SK-N-SH treated with all-trans-retinoic acid at 6 μM for 48 hours (cell line): Measurements from ENCODE around the gene CRHR2.

Experiments
- ATAC-seq: fragments of 200-7000 bp; cut with Tn5 transposase; 3 replicates; pipeline ENCODE4 v1.9.1; 2020; ENCODE audit warnings: mild to moderate bottlenecking, moderate library complexity
- ARNTL ChIP-seq: fragments of 450-650 bp; formaldehyde crosslinking; IDR thresholded peaks from 2 replicates; pipeline ENCODE4 v1.5.0; 2020; ENCODE audit warnings: low read depth, mild to moderate bottlenecking, moderate library complexity, borderline replicate concordance
- BACH2 ChIP-seq: fragments of 250-450 bp; sonication (Bioruptor Pico); IDR thresholded peaks from 2 replicates; pipeline ENCODE4 v1.9.0; 2021; ENCODE audit warnings: mild to moderate bottlenecking, borderline replicate concordance
- CSDC2 ChIP-seq: fragments of 250-450 bp; sonication (Bioruptor Pico); IDR thresholded peaks from 2 replicates; pipeline ENCODE4 v1.5.0; 2020; ENCODE audit warnings: mild to moderate bottlenecking, moderate library complexity
- CSRNP3 ChIP-seq: fragments of 250-450 bp; sonication (Bioruptor Pico); IDR thresholded peaks from 2 replicates; pipeline ENCODE4 v1.5.1; 2021; ENCODE audit warnings: mild to moderate bottlenecking, moderate library complexity
- ESRRG ChIP-seq: fragments of 250-450 bp; sonication (Bioruptor Pico); IDR thresholded peaks from 2 replicates; pipeline ENCODE4 v1.6.1; 2021; ENCODE audit warnings: mild to moderate bottlenecking
- GLIS3 ChIP-seq: fragments of 250-450 bp; sonication (Bioruptor Pico); IDR thresholded peaks from 2 replicates; pipeline ENCODE4 v1.5.0; 2020; ENCODE audit warnings: mild to moderate bottlenecking, moderate library complexity
- OSR1 ChIP-seq: fragments of 250-450 bp; sonication (Bioruptor Pico); IDR thresholded peaks from 2 replicates; pipeline ENCODE4 v1.8.0; 2022; ENCODE audit warnings: moderate library complexity, mild to moderate bottlenecking, inconsistent platforms
- POU6F1 ChIP-seq: fragments of 250-450 bp; sonication (Bioruptor Pico); IDR thresholded peaks from 2 replicates; pipeline ENCODE4 v1.8.0; 2021; ENCODE audit warnings: low read depth, mild to moderate bottlenecking, moderate library complexity, borderline replicate concordance
- PPARA ChIP-seq: fragments of 250-450 bp; sonication (Bioruptor Pico); IDR thresholded peaks from 2 replicates; pipeline ENCODE4 v1.5.0; 2020; ENCODE audit warnings: mild to moderate bottlenecking, borderline replicate concordance
- RARB ChIP-seq: fragments of 250-450 bp; sonication (Bioruptor Pico); IDR thresholded peaks from 2 replicates; pipeline ENCODE4 v1.8.0; 2021; ENCODE audit warnings: mild to moderate bottlenecking, moderate library complexity
- SNAI2 ChIP-seq: fragments of 250-450 bp; sonication (Bioruptor Pico); IDR thresholded peaks from 2 replicates; pipeline ENCODE4 v1.5.0; 2020; ENCODE audit warnings: mild to moderate bottlenecking, moderate library complexity
- TOX ChIP-seq: fragments of 250-450 bp; sonication (Bioruptor Pico); IDR thresholded peaks from 2 replicates; pipeline ENCODE4 v1.8.0; 2021; ENCODE audit warnings: mild to moderate bottlenecking, moderate library complexity, borderline replicate concordance
- ZC3H10 ChIP-seq: fragments of 250-450 bp; sonication (Bioruptor Pico); IDR thresholded peaks from 2 replicates; pipeline ENCODE4 v1.5.1; 2021; ENCODE audit warnings: mild to moderate bottlenecking, moderate library complexity
- ZFP3 ChIP-seq: fragments of 250-450 bp; sonication (Bioruptor Pico); IDR thresholded peaks from 2 replicates; pipeline ENCODE4 v1.5.0; 2020; ENCODE audit warnings: mild to moderate bottlenecking, moderate library complexity
- ZFP30 ChIP-seq: fragments of 450-650 bp; formaldehyde crosslinking; IDR thresholded peaks from 2 replicates; pipeline ENCODE4 v1.5.0; 2022; ENCODE audit warnings: mild to moderate bottlenecking, moderate library complexity
- ZNF565 ChIP-seq: fragments of 450-650 bp; formaldehyde crosslinking; conservative IDR thresholded peaks from 2 replicates; pipeline ENCODE4 v1.5.0; 2020; ENCODE audit warnings: low read depth, mild to moderate bottlenecking, moderate library complexity
- ZNF70 ChIP-seq: fragments of 450-650 bp; formaldehyde crosslinking; IDR thresholded peaks from 2 replicates; pipeline ENCODE4 v1.5.0; 2020; ENCODE audit warnings: mild to moderate bottlenecking, moderate library complexity
- TF ChIP-seq, protein P1 (sequence below): fragments of 250-450 bp; sonication (Bioruptor Pico); IDR thresholded peaks from 2 replicates; pipeline ENCODE4 v1.5.1; 2020; ENCODE audit warnings: low read depth, mild to moderate bottlenecking, moderate library complexity
- TF ChIP-seq, protein P2 (sequence below): fragments of 250-450 bp; sonication (Bioruptor Pico); IDR thresholded peaks from 2 replicates; pipeline ENCODE4 v1.5.0; 2020; ENCODE audit warnings: mild to moderate bottlenecking, moderate library complexity
- TF ChIP-seq, protein P3 (sequence below): fragments of 250-450 bp; sonication (Bioruptor Pico); IDR thresholded peaks from 2 replicates; pipeline ENCODE4 v1.8.0; 2020; ENCODE audit warnings: mild to moderate bottlenecking, moderate library complexity, borderline replicate concordance

The CRHR2 gene

DNA sequence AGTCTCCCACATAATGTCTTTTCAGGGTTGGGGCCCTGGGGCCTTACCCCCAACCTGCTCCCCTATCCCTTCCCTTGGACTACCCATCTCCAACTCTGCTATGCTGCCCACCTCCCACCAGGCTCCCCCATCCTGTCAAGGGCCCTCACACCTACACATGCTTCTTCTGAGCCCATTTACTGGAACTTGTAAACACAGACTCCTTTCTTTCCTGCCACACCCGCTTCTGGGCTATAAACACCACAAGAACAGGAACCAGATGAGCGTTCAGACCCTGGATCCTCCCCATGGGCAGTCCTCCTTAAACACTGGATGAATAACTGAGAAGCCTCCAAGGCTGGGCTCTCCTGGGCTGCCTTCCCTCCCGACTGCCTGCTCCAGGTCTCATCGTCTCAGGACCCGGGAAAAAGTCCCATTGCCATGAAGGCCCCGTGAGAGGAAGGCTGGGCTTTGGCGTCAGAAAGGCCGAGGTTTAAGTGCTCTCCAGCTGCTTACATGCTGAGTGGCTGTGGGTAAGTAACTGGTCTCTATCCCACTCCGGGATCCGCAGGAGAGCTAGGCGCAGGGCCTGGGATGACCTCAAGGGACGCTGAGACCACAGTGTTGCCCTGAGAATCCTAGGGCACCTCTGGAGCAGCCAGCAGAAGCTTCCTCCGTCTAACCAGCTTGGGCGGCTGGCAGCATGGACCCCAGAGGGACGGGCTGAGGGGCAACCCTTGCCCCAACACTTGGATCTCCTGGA lies 15.6 kb upstream of the CRHR2 start:
- TF ChIP-seq, protein P1, sequence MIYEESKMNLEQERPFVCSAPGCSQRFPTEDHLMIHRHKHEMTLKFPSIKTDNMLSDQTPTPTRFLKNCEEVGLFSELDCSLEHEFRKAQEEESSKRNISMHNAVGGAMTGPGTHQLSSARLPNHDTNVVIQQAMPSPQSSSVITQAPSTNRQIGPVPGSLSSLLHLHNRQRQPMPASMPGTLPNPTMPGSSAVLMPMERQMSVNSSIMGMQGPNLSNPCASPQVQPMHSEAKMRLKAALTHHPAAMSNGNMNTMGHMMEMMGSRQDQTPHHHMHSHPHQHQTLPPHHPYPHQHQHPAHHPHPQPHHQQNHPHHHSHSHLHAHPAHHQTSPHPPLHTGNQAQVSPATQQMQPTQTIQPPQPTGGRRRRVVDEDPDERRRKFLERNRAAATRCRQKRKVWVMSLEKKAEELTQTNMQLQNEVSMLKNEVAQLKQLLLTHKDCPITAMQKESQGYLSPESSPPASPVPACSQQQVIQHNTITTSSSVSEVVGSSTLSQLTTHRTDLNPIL: no peak
- no peak for TF ChIP-seq CSDC2 (CRISPR knock-in tag)
- TF ChIP-seq PPARA (CRISPR knock-in tag): no peak
- no peak for TF ChIP-seq ZFP3 (CRISPR knock-in tag)
- no peak for TF ChIP-seq RARB (CRISPR knock-in tag)
- no peak for TF ChIP-seq ZNF70
- ATAC-seq: no peak

GRCh38 chr7:30694774-30695721 lies 12.8 kb upstream of the CRHR2 start:
- TF ChIP-seq, protein P2, sequence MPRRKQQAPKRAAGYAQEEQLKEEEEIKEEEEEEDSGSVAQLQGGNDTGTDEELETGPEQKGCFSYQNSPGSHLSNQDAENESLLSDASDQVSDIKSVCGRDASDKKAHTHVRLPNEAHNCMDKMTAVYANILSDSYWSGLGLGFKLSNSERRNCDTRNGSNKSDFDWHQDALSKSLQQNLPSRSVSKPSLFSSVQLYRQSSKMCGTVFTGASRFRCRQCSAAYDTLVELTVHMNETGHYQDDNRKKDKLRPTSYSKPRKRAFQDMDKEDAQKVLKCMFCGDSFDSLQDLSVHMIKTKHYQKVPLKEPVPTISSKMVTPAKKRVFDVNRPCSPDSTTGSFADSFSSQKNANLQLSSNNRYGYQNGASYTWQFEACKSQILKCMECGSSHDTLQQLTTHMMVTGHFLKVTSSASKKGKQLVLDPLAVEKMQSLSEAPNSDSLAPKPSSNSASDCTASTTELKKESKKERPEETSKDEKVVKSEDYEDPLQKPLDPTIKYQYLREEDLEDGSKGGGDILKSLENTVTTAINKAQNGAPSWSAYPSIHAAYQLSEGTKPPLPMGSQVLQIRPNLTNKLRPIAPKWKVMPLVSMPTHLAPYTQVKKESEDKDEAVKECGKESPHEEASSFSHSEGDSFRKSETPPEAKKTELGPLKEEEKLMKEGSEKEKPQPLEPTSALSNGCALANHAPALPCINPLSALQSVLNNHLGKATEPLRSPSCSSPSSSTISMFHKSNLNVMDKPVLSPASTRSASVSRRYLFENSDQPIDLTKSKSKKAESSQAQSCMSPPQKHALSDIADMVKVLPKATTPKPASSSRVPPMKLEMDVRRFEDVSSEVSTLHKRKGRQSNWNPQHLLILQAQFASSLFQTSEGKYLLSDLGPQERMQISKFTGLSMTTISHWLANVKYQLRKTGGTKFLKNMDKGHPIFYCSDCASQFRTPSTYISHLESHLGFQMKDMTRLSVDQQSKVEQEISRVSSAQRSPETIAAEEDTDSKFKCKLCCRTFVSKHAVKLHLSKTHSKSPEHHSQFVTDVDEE (CRISPR knock-in tag): no peak
- TF ChIP-seq CSDC2 (CRISPR knock-in tag): no peak
- TF ChIP-seq ZNF565 (CRISPR knock-in tag): no peak
- TF ChIP-seq ESRRG: no peak
- TF ChIP-seq OSR1 (CRISPR knock-in tag): no peak
- no peak for TF ChIP-seq ZNF70
- TF ChIP-seq ZFP30 (CRISPR knock-in tag): no peak
- no peak for TF ChIP-seq BACH2 (CRISPR knock-in tag)
- TF ChIP-seq, protein P3, sequence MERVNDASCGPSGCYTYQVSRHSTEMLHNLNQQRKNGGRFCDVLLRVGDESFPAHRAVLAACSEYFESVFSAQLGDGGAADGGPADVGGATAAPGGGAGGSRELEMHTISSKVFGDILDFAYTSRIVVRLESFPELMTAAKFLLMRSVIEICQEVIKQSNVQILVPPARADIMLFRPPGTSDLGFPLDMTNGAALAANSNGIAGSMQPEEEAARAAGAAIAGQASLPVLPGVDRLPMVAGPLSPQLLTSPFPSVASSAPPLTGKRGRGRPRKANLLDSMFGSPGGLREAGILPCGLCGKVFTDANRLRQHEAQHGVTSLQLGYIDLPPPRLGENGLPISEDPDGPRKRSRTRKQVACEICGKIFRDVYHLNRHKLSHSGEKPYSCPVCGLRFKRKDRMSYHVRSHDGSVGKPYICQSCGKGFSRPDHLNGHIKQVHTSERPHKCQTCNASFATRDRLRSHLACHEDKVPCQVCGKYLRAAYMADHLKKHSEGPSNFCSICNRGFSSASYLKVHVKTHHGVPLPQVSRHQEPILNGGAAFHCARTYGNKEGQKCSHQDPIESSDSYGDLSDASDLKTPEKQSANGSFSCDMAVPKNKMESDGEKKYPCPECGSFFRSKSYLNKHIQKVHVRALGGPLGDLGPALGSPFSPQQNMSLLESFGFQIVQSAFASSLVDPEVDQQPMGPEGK (CRISPR knock-in tag): no peak
- TF ChIP-seq GLIS3 (CRISPR knock-in tag): no peak
- TF ChIP-seq ZC3H10 (CRISPR knock-in tag): no peak
- no peak for TF ChIP-seq RARB (CRISPR knock-in tag)
- TF ChIP-seq, protein P1: no peak
- TF ChIP-seq ARNTL: no peak
- TF ChIP-seq CSRNP3 (CRISPR knock-in tag): no peak
- TF ChIP-seq TOX (CRISPR knock-in tag): no peak
- TF ChIP-seq POU6F1: no peak
- no peak for TF ChIP-seq SNAI2 (CRISPR knock-in tag)
- ATAC-seq: no peak
